Astrocyte (in vitro differentiated cells and primary cell): Measurements from ENCODE around the gene WDR93.

Experiments used
- EZH2 ChIP-seq: IDR thresholded peaks from 2 replicates; pipeline ENCODE4 v1.6.1; 2012; ENCODE audit warnings: mild to moderate bottlenecking, low read length, inconsistent platforms; ENCODE audit not compliant: insufficient read depth
- TF ChIP-seq, protein P1 (sequence below): IDR thresholded peaks from 2 replicates; pipeline ENCODE4 v1.5.1; 2011; ENCODE audit warnings: low read depth, mild to moderate bottlenecking, inconsistent platforms, low read length, moderate library complexity; ENCODE audit not compliant: insufficient read depth

GRCh38 chr15:89653578-89653977 is 37.0 kb upstream of the WDR93 start:
- TF ChIP-seq, protein P1, sequence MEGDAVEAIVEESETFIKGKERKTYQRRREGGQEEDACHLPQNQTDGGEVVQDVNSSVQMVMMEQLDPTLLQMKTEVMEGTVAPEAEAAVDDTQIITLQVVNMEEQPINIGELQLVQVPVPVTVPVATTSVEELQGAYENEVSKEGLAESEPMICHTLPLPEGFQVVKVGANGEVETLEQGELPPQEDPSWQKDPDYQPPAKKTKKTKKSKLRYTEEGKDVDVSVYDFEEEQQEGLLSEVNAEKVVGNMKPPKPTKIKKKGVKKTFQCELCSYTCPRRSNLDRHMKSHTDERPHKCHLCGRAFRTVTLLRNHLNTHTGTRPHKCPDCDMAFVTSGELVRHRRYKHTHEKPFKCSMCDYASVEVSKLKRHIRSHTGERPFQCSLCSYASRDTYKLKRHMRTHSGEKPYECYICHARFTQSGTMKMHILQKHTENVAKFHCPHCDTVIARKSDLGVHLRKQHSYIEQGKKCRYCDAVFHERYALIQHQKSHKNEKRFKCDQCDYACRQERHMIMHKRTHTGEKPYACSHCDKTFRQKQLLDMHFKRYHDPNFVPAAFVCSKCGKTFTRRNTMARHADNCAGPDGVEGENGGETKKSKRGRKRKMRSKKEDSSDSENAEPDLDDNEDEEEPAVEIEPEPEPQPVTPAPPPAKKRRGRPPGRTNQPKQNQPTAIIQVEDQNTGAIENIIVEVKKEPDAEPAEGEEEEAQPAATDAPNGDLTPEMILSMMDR: no peak
- no peak for TF ChIP-seq EZH2
